IMR-90 (cell line): ENCODE measurements around the gene TMEM35B.

Experiments
- CEBPB ChIP-seq: IDR thresholded peaks from 2 replicates; pipeline ENCODE4 v1.6.1; 2012; ENCODE audit warnings: low read depth, low read length, improper control_type of control experiment
- CTCF ChIP-seq: conservative IDR thresholded peaks from 2 replicates; pipeline ENCODE4 v1.5.1; 2012; ENCODE audit warnings: mild to moderate bottlenecking, low read depth, low read length, improper control_type of control experiment
- FOS ChIP-seq: fragments of 150-350 bp; IDR thresholded peaks from 2 replicates; pipeline ENCODE4 v1.6.1; 2016; ENCODE audit warnings: low read depth, low read length
- MAZ ChIP-seq: IDR thresholded peaks from 2 replicates; pipeline ENCODE4 v1.6.1; 2012; ENCODE audit warnings: low read depth, mild to moderate bottlenecking, low read length, improper control_type of control experiment, moderate library complexity, borderline replicate concordance
- MXI1 ChIP-seq: IDR thresholded peaks from 2 replicates; pipeline ENCODE4 v1.6.1; 2012; ENCODE audit warnings: low read depth, mild to moderate bottlenecking, low read length, moderate library complexity, borderline replicate concordance
- POLR2A ChIP-seq: IDR thresholded peaks from 2 replicates; pipeline ENCODE4 v1.6.1; 2012; ENCODE audit warnings: mild to moderate bottlenecking, low read depth, low read length
- RAD21 ChIP-seq: IDR thresholded peaks from 2 replicates; pipeline ENCODE4 v1.6.1; 2012; ENCODE audit warnings: low read length, improper control_type of control experiment
- RCOR1 ChIP-seq: IDR thresholded peaks from 2 replicates; pipeline ENCODE4 v1.6.1; 2012; ENCODE audit warnings: mild to moderate bottlenecking, low read length, improper control_type of control experiment; ENCODE audit not compliant: insufficient replicate concordance
- SMC3 ChIP-seq: fragments of 150-350 bp; IDR thresholded peaks from 2 replicates; pipeline ENCODE4 v1.6.1; 2016; ENCODE audit warnings: low read depth, mild to moderate bottlenecking, antibody characterized with exemption, low read length, moderate library complexity

- TF ChIP-seq MXI1 (no peak), FOS (no peak), POLR2A (no peak), CTCF (no peak), MAZ (no peak), SMC3 (no peak), RAD21 (no peak), RCOR1 (no peak), CEBPB (no peak)
Observed at GRCh38 chr1:35005711-35006110, 20.6 kb upstream of the TMEM35B start.
